Measurements from ENCODE around the gene MYO18B. TPM values are rescaled to one million over a fixed set of nuclear protein-coding genes. Genes with fewer than 3 reads are reported as not detected.

MYO18B gene
- total RNA-seq, 1 donor from 2014 or later = 17.6 TPM

DNA sequence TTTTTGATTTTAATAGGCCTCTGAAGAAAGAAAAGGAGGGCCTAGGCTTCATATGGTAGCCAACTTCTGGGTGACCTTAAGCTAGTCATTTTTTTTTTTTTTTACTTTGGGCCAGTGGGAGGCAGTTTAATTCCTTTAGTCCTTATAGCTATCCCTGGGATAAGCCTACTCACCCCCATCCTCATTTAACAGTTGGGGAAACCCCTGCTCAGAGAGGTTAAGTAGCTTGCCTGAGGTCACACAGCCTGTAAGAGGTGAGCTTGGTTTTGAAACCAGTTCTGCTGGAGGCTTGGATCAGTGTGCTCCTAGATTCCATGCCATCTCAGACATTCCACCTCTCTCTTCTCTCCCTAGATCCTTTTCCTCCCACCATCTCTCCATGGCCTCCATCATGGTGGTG, 86.4 kb downstream of the MYO18B start:
- DNase-seq = no peak

DNA sequence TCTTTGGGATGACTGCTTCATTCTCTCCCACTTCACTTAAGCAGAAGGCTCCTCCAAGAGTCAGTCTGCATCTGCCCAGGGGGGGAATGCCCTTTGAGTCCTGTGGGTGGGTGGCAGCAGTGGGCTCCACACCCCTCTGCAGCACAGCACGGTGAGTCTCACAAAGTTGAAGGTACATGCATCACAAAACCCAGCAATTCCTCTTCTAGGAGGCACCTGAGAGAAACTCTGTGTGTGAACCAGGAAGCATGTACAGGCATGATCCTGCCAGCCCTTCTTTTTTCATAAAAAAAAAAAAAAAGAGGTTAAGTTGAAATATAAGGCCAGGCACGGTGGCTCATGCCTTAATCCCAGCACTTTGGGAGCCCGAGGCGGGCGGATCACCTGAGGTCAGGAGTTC, 87.2 kb downstream of the MYO18B start:
- no peak for DNase-seq

DNA sequence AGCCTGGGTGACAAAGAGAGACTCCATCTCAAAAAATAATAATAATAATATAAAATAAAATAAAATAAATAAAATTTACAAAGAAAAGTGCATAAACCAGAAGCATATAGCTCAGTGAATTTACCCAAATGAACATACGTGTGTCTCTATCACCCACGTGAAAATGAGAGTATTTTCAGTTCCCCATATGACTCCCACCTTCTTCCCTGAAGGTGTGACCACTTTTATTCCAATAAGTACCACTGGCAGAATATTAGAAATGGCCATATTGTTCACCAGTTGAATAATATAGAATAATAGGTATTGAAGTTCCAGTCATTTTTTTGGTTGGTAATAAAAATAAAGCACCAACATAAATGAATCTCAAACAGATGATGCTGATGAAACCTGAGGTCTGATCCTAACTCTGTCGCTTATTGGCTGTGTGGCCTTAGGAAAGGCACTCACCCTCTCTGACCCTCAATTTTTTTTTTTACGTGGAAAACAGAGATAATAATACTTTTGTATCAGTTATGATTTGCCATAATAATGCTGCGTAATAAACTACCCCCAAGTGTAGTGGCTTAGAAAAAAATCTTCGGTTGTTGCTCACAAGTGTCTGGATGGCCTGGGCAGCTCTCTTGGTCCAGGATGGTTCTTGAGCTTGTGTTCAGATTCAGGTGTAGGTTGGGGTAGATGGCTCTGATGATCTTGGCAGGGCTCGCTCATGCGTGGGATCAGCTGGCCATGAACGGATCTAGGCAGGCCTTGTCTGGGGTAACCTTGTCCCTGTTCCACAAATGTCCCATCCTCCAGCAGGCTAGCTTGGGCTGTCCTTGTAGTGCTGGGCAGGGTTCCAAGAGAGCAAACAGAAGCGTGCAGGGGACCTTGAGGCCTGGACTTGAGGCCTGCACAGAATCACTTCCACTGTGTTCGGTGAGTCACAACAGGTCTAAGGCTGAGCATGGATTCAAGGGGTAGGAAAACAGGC, 88.1 kb downstream of the MYO18B start:
- no peak for DNase-seq

DNA sequence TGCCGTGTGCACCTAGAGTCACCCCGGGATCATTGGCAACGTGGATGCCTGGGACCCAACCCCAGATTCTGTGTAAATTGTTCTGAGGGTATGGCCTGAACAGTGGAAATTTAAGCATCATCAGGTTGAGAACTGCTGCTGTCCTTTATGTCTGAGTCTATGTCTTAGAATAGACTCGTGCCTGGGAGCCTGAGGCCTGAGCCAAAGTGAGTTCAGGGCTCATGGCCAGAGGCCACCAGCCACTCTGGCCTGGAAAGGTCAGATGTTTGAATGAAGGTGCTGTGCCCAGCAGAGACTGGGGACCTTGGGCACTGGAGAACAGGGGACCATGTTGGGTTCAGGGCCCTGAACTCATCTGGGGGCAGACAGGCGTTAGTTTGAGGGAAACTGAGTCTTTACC, 91.1 kb downstream of the MYO18B start:
- no peak for DNase-seq

DNA sequence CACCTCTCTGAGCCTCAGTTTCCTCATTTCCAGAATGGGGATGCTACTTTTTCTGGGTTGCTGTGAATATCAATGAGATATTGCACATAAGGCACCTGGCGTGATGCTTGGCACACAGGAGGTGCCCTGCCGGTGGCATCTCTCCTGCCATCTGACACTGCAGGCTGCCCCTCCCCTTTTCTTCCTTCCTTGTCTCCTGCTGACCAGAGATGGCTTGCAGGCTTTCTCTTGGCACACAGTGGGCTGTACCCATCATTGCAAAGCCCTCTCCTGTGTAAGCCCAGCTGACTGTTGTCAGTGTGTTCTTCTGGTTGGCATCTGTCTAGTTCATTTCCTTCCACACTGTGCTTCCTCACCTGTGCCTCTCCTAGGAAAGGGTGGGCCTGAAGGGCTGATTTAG, 91.7 kb downstream of the MYO18B start:
- DNase-seq = no peak

DNA sequence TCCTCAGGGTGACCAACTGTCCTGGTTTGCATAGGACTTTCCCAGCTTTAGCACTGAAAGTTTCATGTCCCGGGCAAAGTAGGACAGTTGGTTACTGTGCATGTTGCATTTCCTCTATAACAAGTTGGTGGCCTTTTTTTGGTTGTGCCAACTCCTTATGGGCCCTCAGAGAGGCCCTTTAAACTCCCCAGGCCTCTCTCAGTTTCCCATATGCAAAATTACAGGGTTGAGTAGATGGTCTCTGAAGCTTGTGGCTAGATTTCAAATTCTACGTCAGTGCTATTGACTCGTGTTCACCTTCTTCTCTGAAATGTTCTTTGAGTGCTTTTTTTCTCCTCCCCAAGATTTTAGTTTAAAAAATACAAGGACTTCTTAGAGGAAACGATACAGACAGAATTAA, 92.5 kb downstream of the MYO18B start:
- DNase-seq = no peak

DNA sequence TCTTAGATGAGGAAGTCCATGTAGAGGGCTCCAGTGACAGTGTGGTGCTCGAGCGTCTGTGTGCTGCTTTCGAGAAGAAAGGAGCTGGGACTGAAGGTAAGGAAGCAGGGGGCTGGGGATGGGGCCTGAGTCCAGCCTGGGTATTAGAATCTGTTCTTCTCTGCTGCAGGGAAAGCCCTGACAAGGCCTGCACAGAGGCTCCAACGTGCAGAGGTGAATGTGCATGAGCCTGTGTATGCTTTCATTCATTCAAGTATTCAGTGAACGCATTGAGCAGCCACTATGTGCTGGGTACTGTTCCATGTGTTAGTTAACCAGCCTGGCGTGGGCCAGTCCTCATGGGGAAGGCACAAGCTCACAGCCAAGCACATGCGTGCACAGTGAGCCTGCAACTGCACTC, 93.4 kb downstream of the MYO18B start:
- no peak for DNase-seq

DNA sequence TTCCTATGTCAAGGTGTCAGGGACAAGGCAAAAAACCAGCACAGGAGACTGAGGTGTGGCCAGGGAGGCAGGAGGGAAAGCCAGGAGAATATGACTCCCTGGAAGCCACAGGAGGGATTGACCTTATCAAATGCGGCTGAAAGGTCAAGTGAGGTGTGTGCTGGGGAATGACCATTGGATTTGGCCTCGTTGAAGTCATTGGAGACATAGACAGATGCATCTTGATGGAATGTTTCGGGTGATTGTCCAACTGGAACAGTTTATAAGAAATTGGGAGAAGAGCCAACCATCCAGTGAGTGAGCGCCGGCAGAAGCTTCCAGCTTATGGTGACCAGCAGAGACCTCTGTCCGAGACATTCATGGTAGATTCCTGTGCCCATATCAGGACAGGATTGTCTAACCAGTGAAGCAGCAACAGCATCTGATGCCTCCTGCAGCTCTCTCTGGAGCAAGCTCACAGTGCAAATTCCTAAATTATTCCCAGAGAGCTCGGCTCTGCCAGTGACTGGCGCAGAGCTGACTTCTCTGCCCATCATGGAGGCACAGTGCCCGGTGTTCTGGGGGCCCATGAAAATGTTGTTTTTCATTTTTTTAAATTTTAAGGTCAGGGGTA, 95.4 kb downstream of the MYO18B start:
- no peak for DNase-seq

DNA sequence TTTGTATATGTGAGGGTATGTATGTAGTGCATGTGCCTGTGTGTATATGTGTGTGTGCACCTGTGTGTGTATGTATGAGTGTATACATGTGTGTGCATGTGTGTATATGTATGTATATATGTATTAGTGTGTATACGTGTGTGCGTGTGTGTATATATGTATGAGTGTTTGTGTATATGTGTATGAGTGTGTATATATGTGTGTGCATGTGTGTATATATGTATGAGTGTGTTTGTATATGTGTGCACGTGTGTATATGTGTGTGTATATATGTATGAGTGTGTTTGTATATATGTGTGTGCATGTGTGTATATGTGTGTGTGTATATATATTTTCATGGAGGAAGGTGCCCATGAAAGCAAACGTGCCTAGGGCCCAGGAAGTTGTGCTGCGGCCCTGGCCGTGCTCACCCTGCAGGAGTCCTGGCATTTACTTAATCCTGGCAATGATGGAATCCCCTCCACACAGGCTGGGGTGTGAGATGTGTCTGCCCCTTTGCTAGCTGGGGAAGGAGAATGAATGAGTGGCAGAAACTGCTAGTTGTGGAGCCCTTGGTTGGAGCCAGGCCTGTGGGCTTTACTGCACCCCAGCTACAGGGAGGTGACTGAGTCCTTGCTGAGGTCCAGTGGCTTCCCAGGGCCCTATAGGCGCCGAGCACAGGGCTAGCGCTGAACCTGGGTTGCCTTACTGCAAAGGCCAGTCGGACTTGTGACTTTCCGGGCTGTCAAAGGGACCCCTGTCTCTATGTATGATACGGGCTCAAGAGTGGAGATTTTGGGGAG, 97.2 kb downstream of the MYO18B start:
- DNase-seq = no peak

DNA sequence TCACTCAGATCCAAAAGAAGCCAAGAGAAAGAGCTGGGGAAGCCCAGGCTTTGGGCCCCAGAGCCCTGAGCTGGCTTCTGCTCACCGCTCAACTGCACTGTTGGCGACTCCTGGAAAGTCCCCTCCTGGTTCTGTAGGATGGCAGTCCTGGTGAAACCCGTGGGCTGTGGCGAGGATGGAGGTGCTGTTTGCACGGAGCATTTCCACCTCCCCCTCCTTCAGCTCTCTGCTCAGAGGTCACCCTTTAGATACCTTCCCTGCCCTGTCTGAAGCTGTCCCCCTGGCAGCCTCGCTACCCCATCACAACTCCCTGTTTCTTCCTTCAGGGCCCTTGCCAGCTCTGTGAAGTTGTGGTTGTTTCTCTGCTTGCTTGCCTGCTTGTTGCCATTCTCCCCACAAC, 97.8 kb downstream of the MYO18B start:
- DNase-seq = no peak

DNA sequence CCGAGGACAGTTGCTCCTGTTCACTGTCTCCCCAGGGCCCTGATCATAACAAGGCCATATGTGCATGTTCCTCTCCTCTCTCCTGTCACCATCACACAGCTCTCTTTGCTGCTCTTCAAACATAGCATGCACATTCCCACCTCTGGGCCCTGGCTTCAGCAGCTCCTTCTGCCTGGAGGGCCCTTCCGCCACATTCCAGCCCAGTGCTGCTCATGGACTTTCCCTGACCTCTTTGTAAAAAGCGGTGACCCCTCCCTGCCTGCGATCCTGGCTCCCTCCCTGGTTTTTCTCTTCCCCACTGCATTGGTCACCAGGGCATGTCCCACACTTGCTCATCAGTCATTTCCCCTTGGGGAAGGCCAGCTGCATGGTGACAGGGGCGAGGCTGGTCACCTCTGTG, 98.2 kb downstream of the MYO18B start:
- DNase-seq = no peak

DNA sequence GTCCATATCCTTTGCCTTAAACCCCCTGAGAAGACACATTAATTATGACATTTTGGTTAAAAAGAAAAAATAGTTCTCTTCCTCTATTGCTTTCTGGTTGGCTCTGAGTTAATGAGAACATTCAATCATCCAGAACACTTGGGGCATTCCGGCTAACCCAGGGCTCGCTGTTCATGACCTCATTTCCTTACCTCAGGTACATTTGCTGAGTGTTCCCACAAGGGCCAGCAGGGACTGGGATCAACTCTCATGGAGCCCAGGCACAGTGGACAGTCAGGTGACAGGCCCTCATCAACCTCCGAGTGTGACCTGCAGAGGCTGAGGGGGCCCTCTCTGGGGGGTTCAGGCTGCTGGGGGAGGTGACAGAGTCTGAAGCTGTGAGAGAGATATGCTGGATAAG, 98.9 kb downstream of the MYO18B start:
- no peak for DNase-seq

DNA sequence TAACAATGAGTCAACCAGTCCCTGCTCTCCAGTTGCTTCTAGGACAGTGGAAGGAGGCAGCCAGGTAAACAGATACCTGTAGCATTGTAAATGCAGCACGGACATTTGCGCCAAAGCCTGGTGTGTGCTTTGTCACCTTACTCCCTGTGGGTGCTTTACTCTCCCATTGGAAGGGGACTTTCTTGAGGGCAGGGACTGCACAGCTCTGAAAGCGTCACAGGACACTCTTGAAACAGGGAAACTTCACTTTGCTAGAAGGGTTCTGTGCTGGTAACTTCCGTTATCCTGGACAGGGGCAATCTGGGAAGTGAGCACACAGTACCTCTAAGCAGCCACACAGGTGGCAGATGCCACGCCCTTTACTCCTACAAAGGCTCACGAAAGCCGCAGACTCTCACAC, 99.8 kb downstream of the MYO18B start:
- DNase-seq = no peak

DNA sequence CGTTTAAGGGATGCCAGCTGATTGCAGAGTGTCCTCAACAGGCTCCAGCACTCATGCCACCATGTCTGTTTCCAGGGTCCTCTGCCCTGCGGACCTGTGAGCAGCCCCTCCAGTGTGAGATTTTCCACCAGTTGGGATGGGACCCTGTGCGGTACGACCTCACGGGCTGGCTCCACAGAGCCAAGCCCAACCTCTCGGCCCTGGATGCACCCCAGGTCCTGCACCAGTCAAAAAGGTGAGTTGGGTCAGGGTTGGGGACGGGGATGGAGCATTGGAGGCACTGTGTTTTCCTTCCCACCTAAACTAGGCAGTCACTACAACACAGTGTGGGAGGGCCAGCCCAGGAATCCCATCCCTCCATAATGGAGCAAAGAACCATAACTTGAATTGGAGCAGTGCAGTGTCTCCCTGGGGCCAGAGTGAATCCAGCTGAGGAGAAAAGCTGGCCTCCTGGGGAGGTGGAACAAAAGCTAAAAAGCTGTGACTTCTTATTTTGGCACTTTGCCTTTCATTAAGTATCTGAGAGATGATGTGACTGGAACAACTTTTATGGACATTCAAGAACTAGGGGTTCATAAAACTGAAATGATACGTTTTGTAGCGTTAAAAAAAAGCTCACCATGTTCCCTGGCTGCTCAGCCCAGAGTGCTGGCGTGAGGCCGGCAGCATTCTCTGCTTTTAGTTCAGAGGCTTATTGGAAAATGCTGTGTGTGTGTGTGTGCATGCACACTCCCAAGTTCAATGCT, 101.8 kb downstream of the MYO18B start:
- no peak for DNase-seq

DNA sequence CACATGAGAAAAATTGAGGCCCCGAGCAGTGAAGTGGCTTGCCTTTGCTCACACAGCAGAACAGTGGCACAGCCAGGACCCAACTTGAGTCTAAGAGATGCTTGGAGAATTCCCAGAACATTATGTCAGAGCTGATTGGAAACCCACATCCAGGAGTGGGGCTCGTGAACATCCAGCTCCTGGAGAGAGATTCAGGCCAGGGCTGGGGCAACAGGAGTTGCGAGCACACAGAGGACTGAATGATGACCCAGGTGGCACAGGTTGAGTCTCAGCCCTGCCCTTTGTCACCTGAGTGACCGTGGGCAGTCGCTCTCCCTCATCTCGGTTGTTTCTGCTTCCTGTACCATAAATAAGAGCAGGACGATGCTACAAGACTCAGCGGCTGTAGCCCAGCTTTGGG, 102.6 kb downstream of the MYO18B start:
- no peak for DNase-seq

DNA sequence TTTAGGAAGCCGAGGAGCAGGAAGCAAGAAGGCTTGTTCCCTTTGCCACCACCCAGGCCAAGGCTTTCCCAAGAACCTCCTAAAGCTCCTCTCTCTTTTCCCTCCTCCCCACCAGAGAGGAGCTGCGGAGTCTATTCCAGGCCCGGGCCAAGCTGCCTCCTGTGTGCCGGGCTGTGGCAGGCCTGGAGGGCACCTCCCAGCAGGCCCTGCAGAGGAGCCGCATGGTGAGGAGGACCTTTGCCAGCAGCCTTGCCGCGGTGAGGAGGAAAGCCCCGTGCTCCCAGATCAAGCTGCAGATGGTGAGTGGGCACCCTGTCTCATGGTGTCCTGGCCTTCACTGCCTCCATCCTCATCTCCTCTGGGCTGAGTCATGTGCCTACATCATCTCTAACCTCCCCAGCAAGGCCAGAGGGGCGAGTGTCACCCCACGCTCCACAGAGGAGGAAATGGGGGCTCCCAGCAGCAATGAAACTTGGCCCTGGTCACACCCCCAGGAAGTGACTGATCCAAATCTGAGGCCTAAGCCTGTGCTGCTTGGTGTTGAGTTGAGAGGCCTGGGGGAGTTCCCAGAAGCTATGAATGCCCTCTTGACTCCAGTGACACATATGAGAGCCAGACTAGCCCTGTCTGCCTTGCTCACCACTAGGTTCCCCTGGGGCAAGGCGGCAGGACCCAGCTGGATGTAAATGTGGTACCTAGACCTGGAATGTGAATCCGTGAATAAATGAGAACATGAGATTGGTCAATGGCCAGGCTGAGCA, 104.2 kb downstream of the MYO18B start:
- DNase-seq = no peak

DNA sequence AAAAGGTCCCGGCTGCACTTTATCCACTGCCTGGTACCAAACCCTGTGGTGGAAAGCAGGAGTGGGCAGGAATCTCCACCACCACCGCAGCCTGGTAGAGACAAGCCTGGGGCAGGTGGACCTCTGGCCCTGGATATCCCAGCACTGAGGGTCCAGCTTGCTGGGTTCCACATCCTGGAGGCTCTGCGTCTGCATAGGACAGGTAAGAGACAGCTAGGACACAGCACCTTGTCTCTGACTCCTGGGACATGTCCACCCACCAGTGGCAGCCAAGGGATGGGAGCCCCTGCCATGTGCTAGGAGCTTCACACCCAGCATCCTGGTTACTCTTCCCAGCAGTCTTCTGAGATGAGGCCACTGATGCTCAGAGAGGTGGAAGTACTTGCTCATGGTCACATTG, 105.5 kb downstream of the MYO18B start:
- DNase-seq = no peak

DNA sequence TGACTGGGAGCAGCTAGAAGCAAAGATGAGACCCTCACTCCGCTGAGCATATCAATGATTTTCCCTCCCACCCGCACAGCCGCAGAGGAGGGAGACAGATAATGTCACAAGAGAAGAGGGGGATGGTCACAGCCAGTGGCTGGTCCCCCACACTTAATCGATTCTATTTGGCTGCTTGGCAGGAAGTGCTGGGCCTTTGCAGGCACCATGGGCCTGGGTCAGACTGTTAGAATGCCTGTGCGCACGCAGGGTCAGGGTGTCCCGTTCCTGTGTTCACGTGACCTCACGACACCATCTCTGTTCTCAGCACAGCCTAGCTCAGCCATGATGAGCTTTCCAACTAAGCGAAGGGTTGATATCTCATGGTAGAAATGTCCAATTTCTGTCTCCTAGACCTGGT, 107.0 kb downstream of the MYO18B start:
- DNase-seq = no peak

DNA sequence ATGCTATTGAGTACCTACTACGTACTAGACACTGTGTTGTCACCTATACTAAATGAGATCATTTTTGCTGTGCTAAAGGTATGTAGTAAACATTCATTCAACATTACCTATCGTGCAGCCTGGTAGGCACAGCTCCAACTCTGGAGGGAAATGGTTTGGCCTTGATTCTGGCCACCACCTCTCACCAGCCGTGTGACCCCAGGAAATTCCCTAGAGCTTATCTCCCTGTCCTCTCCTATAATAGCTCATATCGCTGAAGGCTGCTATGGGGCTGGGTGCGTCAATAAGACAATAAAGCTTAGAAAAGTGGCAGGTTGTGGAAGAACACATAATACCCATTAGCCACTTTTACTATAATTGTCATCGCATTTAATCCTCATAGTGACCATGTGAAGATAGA, 107.5 kb downstream of the MYO18B start:
- no peak for DNase-seq

DNA sequence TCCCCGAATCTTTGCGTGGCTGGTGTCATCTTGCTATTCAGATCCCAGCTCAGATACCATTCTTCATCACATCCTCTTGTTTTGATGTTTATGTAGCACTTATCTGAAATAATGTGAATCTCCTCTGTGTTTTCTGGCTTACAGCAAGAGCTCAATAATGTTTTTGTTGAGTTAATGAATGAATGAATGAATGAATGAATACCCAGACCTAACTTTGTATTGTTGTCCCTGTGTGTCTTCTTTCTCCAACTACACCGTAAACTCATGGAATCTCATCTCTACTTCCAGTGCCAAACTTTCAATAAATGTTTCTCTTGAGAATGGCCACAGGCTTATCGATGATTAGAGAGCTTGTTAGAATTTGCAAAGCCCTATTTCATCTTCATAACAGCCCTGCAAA, 110.2 kb downstream of the MYO18B start:
- DNase-seq = no peak

DNA sequence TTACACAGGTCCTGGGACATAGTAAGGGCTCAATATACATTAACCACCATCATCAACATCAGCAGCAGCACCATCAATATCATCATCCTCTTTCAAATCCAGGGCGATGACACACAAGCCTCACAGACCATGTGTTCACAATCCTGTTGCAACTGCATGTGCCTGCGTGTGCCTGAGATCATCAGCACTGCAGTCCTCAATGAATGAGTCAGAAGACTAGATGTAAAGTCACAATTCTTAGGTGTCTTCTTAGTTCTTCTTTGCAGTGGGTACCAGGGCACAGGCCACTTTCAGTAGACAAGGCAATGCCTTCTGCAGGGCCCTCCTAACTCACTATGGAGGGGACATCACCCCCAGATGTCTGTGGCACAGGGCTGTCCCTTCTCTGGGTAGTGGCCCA, 111.1 kb downstream of the MYO18B start:
- DNase-seq = no peak
